Natural killer cell (primary cell): Measurements from ENCODE around the gene TUBAL3. TPM values are rescaled to one million over a fixed set of nuclear protein-coding genes. Genes with fewer than 3 reads are reported as not detected.

ENCODE experiments used
- ATAC-seq, 3 donors: fragments of 150-1000 bp in 2 of 3; fragments of 200-7000 bp in 1 of 3; cut with Tn5 transposase; 1 replicate in 1 of 3; 2 replicates in 2 of 3; pipeline ENCODE4 v1.10.0; 2021; ENCODE audit warnings: mild to moderate bottlenecking in 2 of 3, moderate library complexity in 2 of 3
- DNase-seq, 2 donors: peaks; one replicate each; pipeline versions ENCODE4 v3.0.0 to v3.0.0-alpha.2; 2013 to 2021; ENCODE audit warnings: mixed read lengths in 1 of 2
- H3K27ac ChIP-seq: one replicate; pipeline ENCODE4 v1.5.1; 2013; ENCODE audit warnings: mild to moderate bottlenecking, low read length
- H3K27me3 ChIP-seq: one replicate; pipeline ENCODE4 v1.6.1; 2013; ENCODE audit warnings: low read length; ENCODE audit not compliant: control insufficient read depth, insufficient read depth
- H3K36me3 ChIP-seq: one replicate; pipeline ENCODE4 v1.6.1; 2013; ENCODE audit warnings: low read length; ENCODE audit not compliant: control insufficient read depth, insufficient read depth
- H3K4me1 ChIP-seq: one replicate; pipeline ENCODE4 v1.6.1; 2013; ENCODE audit warnings: low read length; ENCODE audit not compliant: control insufficient read depth, insufficient read depth
- H3K4me3 ChIP-seq: one replicate; pipeline ENCODE4 v1.5.1; 2013; ENCODE audit warnings: low read length
- H3K9me3 ChIP-seq: one replicate; pipeline ENCODE4 v1.6.1; 2013; ENCODE audit warnings: low read length; ENCODE audit not compliant: control insufficient read depth, insufficient read depth
- H3K27ac Mint-ChIP-seq, 2 donors: one replicate each; pipeline ENCODE4 v1.8.0; 2022; ENCODE audit warnings: mild to moderate bottlenecking in 2 of 2, mixed read lengths in 2 of 2, moderate library complexity in 1 of 2
- H3K27me3 Mint-ChIP-seq, 2 donors: one replicate each; pipeline ENCODE4 v1.8.0; 2022; ENCODE audit warnings: low read depth in 2 of 2, mixed read lengths in 2 of 2
- H3K36me3 Mint-ChIP-seq: one replicate; pipeline ENCODE4 v1.8.0; 2022; ENCODE audit warnings: mixed read lengths
- H3K4me1 Mint-ChIP-seq, 2 donors: one replicate each; pipeline ENCODE4 v1.8.0; 2022; ENCODE audit warnings: mixed read lengths in 2 of 2
- H3K4me3 Mint-ChIP-seq: one replicate; pipeline ENCODE4 v1.8.0; 2022; ENCODE audit warnings: mild to moderate bottlenecking, moderate library complexity, mixed read lengths
- H3K9me3 Mint-ChIP-seq, 2 donors: one replicate each; pipeline ENCODE4 v1.8.0; 2022; ENCODE audit warnings: mixed read lengths in 2 of 2
- WGBS: methylation state at CpG from one replicate; pipeline ENCODE4 v1.1.7; 2013; ENCODE audit warnings: missing lambda C conversion rate; ENCODE audit not compliant: insufficient coverage; 5-methylcytosine and 5-hydroxymethylcytosine counted together
- intact Hi-C: fragments of 100-400 bp; cut with micrococcal nuclease; formaldehyde crosslinking; loops from one replicate; pipeline ENCODE4 v1.14.2; 2022
- total RNA-seq, 4 donors: library from RNA; stranded (reverse); fragments of 120-200 nt in 1 of 4; gene quantifications; one replicate each; pipeline versions ENCODE4 v1.2.3 to v1.2.4, GENCODE V29; 2013 to 2022
- TF ChIP-seq, protein P1 (sequence below): fragments of 200-600 bp; IDR thresholded peaks from one replicate; pipeline ENCODE4 v1.8.0; 2022; ENCODE audit warnings: antibody characterized with exemption

Gene TUBAL3
- total RNA-seq, 3 donors from 2014 or later (not counting 1 experiment from before 2014, with no cell fraction given) = not detected

DNA sequence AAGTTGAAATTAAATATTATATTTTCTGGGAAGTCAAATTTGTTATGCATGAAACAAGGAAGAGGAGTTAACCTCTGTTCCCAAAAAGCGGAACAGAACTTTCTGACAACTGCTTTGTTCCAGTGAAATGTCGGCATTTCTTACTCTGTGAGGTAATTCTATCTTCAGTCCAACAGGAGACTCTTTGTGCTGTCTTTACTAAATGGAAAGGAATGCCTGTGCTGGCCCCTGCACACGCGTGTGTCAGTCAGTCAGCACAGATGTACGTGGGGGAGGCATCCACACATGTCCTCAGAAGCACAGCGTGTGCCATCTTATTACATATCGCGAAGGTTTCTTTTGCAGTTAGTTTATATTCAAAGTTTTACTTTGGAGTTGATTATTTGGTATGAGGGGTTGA is 45.2 kb upstream of the TUBAL3 start:
- WGBS = 77% methylated on average over 6 of the region's 8 CpGs
- intact Hi-C loops = no loop called here

GRCh38 chr10:5449227-5449626 is 44.6 kb upstream of the TUBAL3 start:
- ATAC-seq = no peak
- no peaks in the 10 kb centered on the region for H3K27me3 Mint-ChIP-seq
- H3K9me3 ChIP-seq = no peaks in the 10 kb centered on the region
- no peaks in the 10 kb centered on the region for H3K27me3 ChIP-seq
- WGBS = no CpG with 5 or more reads among the region's 2 CpGs
- no peak for DNase-seq
- no peak overlapping the region for H3K27ac ChIP-seq
- TF ChIP-seq, protein P1, sequence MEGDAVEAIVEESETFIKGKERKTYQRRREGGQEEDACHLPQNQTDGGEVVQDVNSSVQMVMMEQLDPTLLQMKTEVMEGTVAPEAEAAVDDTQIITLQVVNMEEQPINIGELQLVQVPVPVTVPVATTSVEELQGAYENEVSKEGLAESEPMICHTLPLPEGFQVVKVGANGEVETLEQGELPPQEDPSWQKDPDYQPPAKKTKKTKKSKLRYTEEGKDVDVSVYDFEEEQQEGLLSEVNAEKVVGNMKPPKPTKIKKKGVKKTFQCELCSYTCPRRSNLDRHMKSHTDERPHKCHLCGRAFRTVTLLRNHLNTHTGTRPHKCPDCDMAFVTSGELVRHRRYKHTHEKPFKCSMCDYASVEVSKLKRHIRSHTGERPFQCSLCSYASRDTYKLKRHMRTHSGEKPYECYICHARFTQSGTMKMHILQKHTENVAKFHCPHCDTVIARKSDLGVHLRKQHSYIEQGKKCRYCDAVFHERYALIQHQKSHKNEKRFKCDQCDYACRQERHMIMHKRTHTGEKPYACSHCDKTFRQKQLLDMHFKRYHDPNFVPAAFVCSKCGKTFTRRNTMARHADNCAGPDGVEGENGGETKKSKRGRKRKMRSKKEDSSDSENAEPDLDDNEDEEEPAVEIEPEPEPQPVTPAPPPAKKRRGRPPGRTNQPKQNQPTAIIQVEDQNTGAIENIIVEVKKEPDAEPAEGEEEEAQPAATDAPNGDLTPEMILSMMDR = no peak
- no peaks in the 10 kb centered on the region for H3K36me3 Mint-ChIP-seq
- no peaks in the 10 kb centered on the region for H3K9me3 Mint-ChIP-seq
- peaks cover 6% of the 10 kb centered on the region for H3K4me1 ChIP-seq
- peaks cover 2% of the 10 kb centered on the region for H3K36me3 ChIP-seq
- no peak overlapping the region for H3K4me3 Mint-ChIP-seq
- no peak overlapping the region for H3K27ac Mint-ChIP-seq
- peaks cover 17 to 18% of the 10 kb centered on the region in 2 donors for H3K4me1 Mint-ChIP-seq
- intact Hi-C loops = no loop called here
- no peak overlapping the region for H3K4me3 ChIP-seq

More for the DNA sequence above, 45.2 kb upstream of the TUBAL3 start:
- H3K27ac Mint-ChIP-seq = no peak overlapping the region
- peaks cover 17 to 18% of the 10 kb centered on the region in 2 donors for H3K4me1 Mint-ChIP-seq
- no peaks in the 10 kb centered on the region for H3K9me3 Mint-ChIP-seq
- no peaks in the 10 kb centered on the region for H3K27me3 Mint-ChIP-seq
- Histone ChIP-seq H3K4me1 (peaks cover 6% of the 10 kb centered on the region), H3K4me3 (no peak overlapping the region), H3K9me3 (no peaks in the 10 kb centered on the region), H3K27me3 (no peaks in the 10 kb centered on the region), H3K27ac (no peak overlapping the region), H3K36me3 (peaks cover 2% of the 10 kb centered on the region)
- H3K36me3 Mint-ChIP-seq = no peaks in the 10 kb centered on the region
- TF ChIP-seq, protein P1 = no peak
- H3K4me3 Mint-ChIP-seq = no peak overlapping the region
- no peak for DNase-seq
- ATAC-seq = no peak

DNA sequence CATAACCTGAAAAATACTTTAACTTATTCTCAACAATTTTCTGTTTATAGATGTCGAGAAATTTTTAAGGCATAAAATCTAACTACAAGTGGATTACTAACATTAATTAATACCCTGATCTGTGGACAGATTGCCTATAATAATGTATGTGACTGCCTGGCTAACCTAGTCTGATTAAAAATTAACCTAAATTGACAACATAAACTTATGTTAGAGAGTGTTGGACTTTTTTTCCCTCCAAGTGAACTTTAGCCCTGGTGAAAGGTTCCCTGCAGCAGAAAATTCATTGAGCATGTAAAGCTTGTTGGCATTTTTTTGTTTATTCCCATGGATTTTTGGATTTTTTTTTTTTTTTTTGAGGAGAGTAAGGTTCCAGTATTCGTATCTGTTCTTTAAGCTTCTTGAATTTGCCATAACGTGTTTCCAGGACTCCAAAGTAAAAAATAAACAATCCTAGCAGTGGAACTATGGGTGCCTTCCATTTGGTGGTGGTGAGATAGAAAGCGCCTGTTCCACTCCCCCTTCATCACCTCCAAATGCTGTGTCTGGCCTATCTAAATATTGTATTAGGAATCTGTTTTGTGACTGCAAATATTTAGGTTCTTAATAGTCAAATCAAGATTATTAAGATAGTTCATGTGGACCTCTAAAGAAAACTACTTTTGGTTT is 43.8 kb upstream of the TUBAL3 start:
- Mint-ChIP-seq H3K36me3 (no peaks in the 10 kb centered on the region), H3K27me3 (no peaks in the 10 kb centered on the region), H3K4me3 (no peak overlapping the region), H3K27ac (no peak overlapping the region), H3K9me3 (no peaks in the 10 kb centered on the region), H3K4me1 (peaks cover 17 to 18% of the 10 kb centered on the region in 2 donors)
- Histone ChIP-seq H3K4me1 (peaks cover 6% of the 10 kb centered on the region), H3K36me3 (peaks cover 2% of the 10 kb centered on the region), H3K9me3 (no peaks in the 10 kb centered on the region), H3K27ac (no peak overlapping the region), H3K4me3 (no peak overlapping the region), H3K27me3 (no peaks in the 10 kb centered on the region)
- TF ChIP-seq, protein P1 = no peak
- intact Hi-C loops = no loop called here
- DNase-seq = no peak
- WGBS = 100% methylated on average over 1 of the region's 4 CpGs
- no peak for ATAC-seq
